ENCODE data around the gene ADAMTS17.

DNA sequence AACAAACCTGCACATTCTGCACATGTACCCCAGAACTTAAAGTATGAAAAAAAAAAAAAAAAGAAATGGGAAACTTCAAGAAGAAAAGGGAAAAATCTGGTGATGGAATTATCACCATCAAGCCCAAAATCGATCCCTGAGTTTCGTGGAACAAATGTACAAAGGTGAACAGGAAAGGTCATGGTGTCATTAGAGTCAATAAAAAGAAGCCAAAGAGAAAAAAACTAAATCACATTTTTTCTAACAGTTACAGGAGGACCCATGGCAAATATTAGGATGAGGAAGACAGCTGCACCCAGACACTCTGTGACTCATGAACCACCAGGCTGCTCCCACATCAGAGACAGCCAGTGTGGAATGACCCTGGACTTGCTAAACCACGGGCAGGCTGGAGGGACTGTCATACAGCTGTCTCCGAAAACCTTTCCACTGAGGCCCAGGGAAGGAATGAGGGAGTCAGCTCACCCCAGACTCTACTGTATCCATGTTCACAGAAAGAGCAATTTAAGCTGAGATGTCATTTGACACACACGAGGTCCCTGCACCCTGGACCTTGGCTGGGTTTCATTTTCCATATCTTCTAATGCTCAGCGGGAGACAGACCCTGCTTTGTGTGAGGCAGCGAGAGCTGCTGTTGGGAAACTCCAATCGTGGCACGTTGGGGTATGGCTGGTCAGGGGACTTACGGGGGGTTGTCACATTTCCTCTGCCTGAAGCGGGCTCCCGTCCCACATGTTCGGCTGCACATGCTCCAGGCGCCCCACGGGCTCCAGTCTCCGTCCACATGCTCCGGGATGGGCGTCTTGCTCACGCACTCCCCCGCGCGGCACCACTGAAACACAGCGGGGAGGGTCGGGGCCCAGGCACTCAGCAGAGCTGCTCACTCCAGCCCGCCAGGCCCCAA, 210.2 kb downstream of the ADAMTS17 start:
- TF ChIP-seq POLR2A (IDR thresholded peaks at IDR 0.05; ENCODE audit: extremely low read depth, insufficient read length) = no peak
- TF ChIP-seq, protein P1, sequence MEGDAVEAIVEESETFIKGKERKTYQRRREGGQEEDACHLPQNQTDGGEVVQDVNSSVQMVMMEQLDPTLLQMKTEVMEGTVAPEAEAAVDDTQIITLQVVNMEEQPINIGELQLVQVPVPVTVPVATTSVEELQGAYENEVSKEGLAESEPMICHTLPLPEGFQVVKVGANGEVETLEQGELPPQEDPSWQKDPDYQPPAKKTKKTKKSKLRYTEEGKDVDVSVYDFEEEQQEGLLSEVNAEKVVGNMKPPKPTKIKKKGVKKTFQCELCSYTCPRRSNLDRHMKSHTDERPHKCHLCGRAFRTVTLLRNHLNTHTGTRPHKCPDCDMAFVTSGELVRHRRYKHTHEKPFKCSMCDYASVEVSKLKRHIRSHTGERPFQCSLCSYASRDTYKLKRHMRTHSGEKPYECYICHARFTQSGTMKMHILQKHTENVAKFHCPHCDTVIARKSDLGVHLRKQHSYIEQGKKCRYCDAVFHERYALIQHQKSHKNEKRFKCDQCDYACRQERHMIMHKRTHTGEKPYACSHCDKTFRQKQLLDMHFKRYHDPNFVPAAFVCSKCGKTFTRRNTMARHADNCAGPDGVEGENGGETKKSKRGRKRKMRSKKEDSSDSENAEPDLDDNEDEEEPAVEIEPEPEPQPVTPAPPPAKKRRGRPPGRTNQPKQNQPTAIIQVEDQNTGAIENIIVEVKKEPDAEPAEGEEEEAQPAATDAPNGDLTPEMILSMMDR (IDR thresholded peaks at IDR 0.05; ENCODE audit: low read depth, low read length) = no peak
- no peak for TF ChIP-seq MYC (IDR thresholded peaks at IDR 0.05; ENCODE audit: low read depth, low read length)
- TF ChIP-seq, protein P2, sequence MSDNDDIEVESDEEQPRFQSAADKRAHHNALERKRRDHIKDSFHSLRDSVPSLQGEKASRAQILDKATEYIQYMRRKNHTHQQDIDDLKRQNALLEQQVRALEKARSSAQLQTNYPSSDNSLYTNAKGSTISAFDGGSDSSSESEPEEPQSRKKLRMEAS (IDR thresholded peaks at IDR 0.05; ENCODE audit: low read depth, low read length) = no peak
